Hepatocyte (in vitro differentiated cells): ENCODE data around the gene LIPC.

Experiments
- CTCF ChIP-seq: fragments of 200-600 bp; sonication (generic); IDR thresholded peaks from 2 replicates; pipeline ENCODE4 v1.5.1; 2016; ENCODE audit warnings: antibody characterized with exemption, mild to moderate bottlenecking; ENCODE audit not compliant: poor library complexity
- EZH2phosphoT487 ChIP-seq: fragments of 200-600 bp; sonication (generic); IDR thresholded peaks from one replicate; pipeline ENCODE4 v1.6.1; 2018; ENCODE audit warnings: antibody characterized with exemption, mild to moderate bottlenecking, low read depth, moderate library complexity; ENCODE audit not compliant: unreplicated experiment, severe bottlenecking

DNA sequence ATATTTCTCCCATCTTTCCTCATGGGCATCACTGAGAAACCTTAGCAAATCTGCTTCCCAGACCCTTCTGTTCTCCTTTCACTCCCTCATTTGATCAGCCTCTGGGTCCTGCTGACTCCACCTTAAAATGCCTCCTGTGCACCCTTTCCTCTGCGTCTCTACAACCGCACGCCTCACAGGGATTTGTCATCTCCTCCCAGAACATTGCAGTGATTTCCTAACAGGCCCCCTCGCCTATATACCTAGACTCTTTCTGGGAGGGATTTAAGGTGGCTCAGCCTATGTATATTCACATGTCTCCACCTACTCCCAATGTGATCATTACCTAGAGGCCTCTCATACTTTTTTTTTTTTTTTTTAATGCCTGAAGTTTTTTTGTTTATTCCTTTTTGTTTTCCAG lies 69.2 kb downstream of the LIPC start:
- TF ChIP-seq CTCF (no peak), EZH2phosphoT487 (no peak)
